Endothelial cell (in vitro differentiated cells): ENCODE results near the gene GPR42. TPM values are rescaled to one million over a fixed set of nuclear protein-coding genes. Genes with fewer than 3 reads are reported as not detected.

ENCODE experiments used
- DNase-seq: peaks from one replicate; pipeline ENCODE4 v3.0.0; 2021; ENCODE audit warnings: low spot score
- H3K27ac Mint-ChIP-seq: one replicate; pipeline ENCODE4 v1.8.0; 2021; ENCODE audit warnings: mixed read lengths, inconsistent platforms; ENCODE audit not compliant: unreplicated experiment
- H3K27me3 Mint-ChIP-seq: one replicate; pipeline ENCODE4 v1.8.0; 2021; ENCODE audit warnings: mild to moderate bottlenecking, moderate library complexity, mixed read lengths, inconsistent platforms; ENCODE audit not compliant: unreplicated experiment
- H3K36me3 Mint-ChIP-seq: one replicate; pipeline ENCODE4 v1.8.0; 2021; ENCODE audit warnings: mild to moderate bottlenecking, low read depth, mixed read lengths, inconsistent platforms; ENCODE audit not compliant: unreplicated experiment
- H3K4me1 Mint-ChIP-seq: one replicate; pipeline ENCODE4 v1.8.0; 2021; ENCODE audit warnings: mild to moderate bottlenecking, mixed read lengths, inconsistent platforms; ENCODE audit not compliant: unreplicated experiment
- H3K4me3 Mint-ChIP-seq: one replicate; pipeline ENCODE4 v1.8.0; 2021; ENCODE audit warnings: mild to moderate bottlenecking, mixed read lengths, inconsistent platforms; ENCODE audit not compliant: unreplicated experiment
- H3K9me3 Mint-ChIP-seq: one replicate; pipeline ENCODE4 v1.8.0; 2021; ENCODE audit warnings: mixed read lengths, inconsistent platforms; ENCODE audit not compliant: unreplicated experiment
- total RNA-seq: library from RNA; stranded (reverse); fragmentation: NEBNext Ultra II Directional; extraction: Animal tissue kit (Norgen Biotek cat#: 25700); gene quantifications from one replicate; pipeline ENCODE4 v1.2.1, GENCODE V29; 2021; ENCODE audit not compliant: unreplicated experiment
- TF ChIP-seq, protein P1 (sequence below): fragments of 200-600 bp; sonication (generic); IDR thresholded peaks from one replicate; pipeline ENCODE4 v1.5.0; 2021; ENCODE audit warnings: antibody characterized with exemption; ENCODE audit not compliant: unreplicated experiment

GPR42 gene
- total RNA-seq, 1 donor from 2014 or later, result not detected

GRCh38 chr19:35341565-35342225 lies 29.2 kb upstream of the GPR42 start:
- Mint-ChIP-seq H3K4me3 (no peak overlapping the region), H3K4me1 (no peaks in the 10 kb centered on the region), H3K27ac (no peak overlapping the region), H3K27me3 (peaks cover 4% of the 10 kb centered on the region), H3K36me3 (no peaks in the 10 kb centered on the region), H3K9me3 (no peaks in the 10 kb centered on the region)
- TF ChIP-seq, protein P1, sequence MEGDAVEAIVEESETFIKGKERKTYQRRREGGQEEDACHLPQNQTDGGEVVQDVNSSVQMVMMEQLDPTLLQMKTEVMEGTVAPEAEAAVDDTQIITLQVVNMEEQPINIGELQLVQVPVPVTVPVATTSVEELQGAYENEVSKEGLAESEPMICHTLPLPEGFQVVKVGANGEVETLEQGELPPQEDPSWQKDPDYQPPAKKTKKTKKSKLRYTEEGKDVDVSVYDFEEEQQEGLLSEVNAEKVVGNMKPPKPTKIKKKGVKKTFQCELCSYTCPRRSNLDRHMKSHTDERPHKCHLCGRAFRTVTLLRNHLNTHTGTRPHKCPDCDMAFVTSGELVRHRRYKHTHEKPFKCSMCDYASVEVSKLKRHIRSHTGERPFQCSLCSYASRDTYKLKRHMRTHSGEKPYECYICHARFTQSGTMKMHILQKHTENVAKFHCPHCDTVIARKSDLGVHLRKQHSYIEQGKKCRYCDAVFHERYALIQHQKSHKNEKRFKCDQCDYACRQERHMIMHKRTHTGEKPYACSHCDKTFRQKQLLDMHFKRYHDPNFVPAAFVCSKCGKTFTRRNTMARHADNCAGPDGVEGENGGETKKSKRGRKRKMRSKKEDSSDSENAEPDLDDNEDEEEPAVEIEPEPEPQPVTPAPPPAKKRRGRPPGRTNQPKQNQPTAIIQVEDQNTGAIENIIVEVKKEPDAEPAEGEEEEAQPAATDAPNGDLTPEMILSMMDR, result no peak
- DNase-seq, result no peak

DNA sequence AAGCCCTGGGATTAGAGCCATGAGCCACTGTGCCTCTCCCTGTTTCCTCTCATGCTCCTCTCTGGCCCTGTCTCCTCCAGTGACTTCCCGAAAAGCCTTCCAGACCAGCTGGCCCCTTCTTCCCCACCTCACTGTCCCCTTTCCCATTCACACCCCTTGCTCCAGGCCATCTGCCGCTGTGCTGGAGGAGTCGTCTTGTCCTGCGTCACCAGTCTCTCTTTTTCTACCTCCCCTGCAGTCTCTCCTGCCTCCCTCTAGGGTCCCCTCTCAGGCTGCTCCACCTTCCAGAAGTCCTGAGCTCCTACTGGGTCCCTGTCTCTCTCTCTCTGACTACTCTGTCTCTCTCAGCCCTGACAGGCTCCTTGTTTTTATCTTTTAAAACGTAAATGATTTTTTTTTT lies 28.4 kb upstream of the GPR42 start:
- Mint-ChIP-seq H3K9me3 (no peaks in the 10 kb centered on the region), H3K27me3 (peaks cover 5% of the 10 kb centered on the region), H3K27ac (no peak overlapping the region), H3K36me3 (no peaks in the 10 kb centered on the region), H3K4me1 (peaks cover 6% of the 10 kb centered on the region), H3K4me3 (no peak overlapping the region)
- TF ChIP-seq, protein P1, result no peak
- DNase-seq, result no peak

- Mint-ChIP-seq H3K4me3 (no peak overlapping the region), H3K9me3 (no peaks in the 10 kb centered on the region), H3K27me3 (peaks cover 10% of the 10 kb centered on the region), H3K27ac (no peak overlapping the region), H3K36me3 (no peaks in the 10 kb centered on the region), H3K4me1 (peaks cover 8% of the 10 kb centered on the region)
- no peak for DNase-seq
- TF ChIP-seq, protein P1, result no peak
Measured at GRCh38 chr19:35344511-35345031, 26.3 kb upstream of the GPR42 start.

GRCh38 chr19:35345671-35346111 lies 25.2 kb upstream of the GPR42 start:
- no peaks in the 10 kb centered on the region for H3K9me3 Mint-ChIP-seq
- TF ChIP-seq, protein P1, result no peak
- DNase-seq, result no peak
- no peak overlapping the region for H3K27ac Mint-ChIP-seq
- H3K36me3 Mint-ChIP-seq, result no peaks in the 10 kb centered on the region
- H3K27me3 Mint-ChIP-seq, result peaks cover 11% of the 10 kb centered on the region
- H3K4me3 Mint-ChIP-seq, result no peak overlapping the region
- H3K4me1 Mint-ChIP-seq, result peaks cover 10% of the 10 kb centered on the region

- TF ChIP-seq, protein P1, result no peak
- Mint-ChIP-seq H3K4me1 (peaks cover 10% of the 10 kb centered on the region), H3K27me3 (peaks cover 11% of the 10 kb centered on the region), H3K4me3 (no peak overlapping the region), H3K27ac (no peak overlapping the region), H3K9me3 (no peaks in the 10 kb centered on the region), H3K36me3 (no peaks in the 10 kb centered on the region)
- no peak for DNase-seq
Measured at GRCh38 chr19:35346193-35347052, 24.4 kb upstream of the GPR42 start.
